GM12878 (cell line): ENCODE measurements around the gene MESP2. TPM values are rescaled to one million over a fixed set of nuclear protein-coding genes. Genes with fewer than 3 reads are reported as not detected.

Source experiments
- ATAC-seq: fragments of 200-7000 bp; cut with Tn5 transposase; 3 replicates; pipeline ENCODE4 v1.9.1; 2020; ENCODE audit warnings: mild to moderate bottlenecking, moderate library complexity
- BruUV-seq: library from RNA; stranded (reverse); fragments of 400-500 nt; replicated peaks from 2 replicates; lab custom pipeline; 2021; lab: Mats Ljungman, UMichigan
- CTCF ChIA-PET: fragments of 300-600 bp; sonication (Branson Sonifier 250); formaldehyde crosslinking; extraction: SDS; loops from one replicate; lab custom pipeline; 2021; ENCODE audit warnings: inconsistent platforms; lab: Yijun Ruan, JAX
- POLR2A ChIA-PET: fragments of 350-600 bp; formaldehyde crosslinking; extraction: SDS; loops from one replicate; lab custom pipeline; 2021; ENCODE audit warnings: inconsistent platforms; lab: Charles Lee
- RAD21 ChIA-PET: fragments of 300-600 bp; sonication (Branson Sonifier 250); formaldehyde crosslinking; loops from one replicate; lab custom pipeline; 2023; ENCODE audit warnings: antibody characterized with exemption; ENCODE audit not compliant: unreplicated experiment; lab: Charles Lee
- SMC1A ChIA-PET: fragments of 300-600 bp; sonication (Branson Sonifier 250); formaldehyde crosslinking; loops from one replicate; lab custom pipeline; 2023; ENCODE audit not compliant: unreplicated experiment, uncharacterized antibody; lab: Charles Lee
- DNase-seq: peaks from one replicate; pipeline ENCODE4 v3.0.0-alpha.2; 2011; ENCODE audit warnings: low read depth, low spot score
- FAIRE-seq: peaks from 3 replicates; lab custom pipeline; 2011; peaks lifted over from hg19 to GRCh38; lab: Jason Lieb, UNC
- H2AFZ ChIP-seq: 2 replicates; pipeline ENCODE4 v1.6.0; 2011; ENCODE audit warnings: low read depth, low read length, control low read depth; ENCODE audit not compliant: control insufficient read depth
- H3K27ac ChIP-seq: 2 replicates; pipeline ENCODE4 v1.5.1; 2011; ENCODE audit warnings: control low read depth; ENCODE audit not compliant: control insufficient read depth, insufficient read depth
- H3K27me3 ChIP-seq, 2 experiments: replicated peaks in 1 of 2; 2 replicates each; pipeline versions ENCODE4 v1.6.0 to v1.6.1; 2011; ENCODE audit warnings: low read length in 1 of 2; ENCODE audit not compliant: control insufficient read depth in 2 of 2, insufficient read depth in 2 of 2
- H3K36me3 ChIP-seq, 2 experiments: 2 replicates each; pipeline ENCODE4 v1.5.1; 2011; ENCODE audit warnings: low read length in 1 of 2; ENCODE audit not compliant: control insufficient read depth in 2 of 2, insufficient read depth in 2 of 2
- H3K4me1 ChIP-seq: 2 replicates; pipeline ENCODE4 v1.6.1; 2011; ENCODE audit warnings: mild to moderate bottlenecking, low read length, moderate library complexity, mixed read lengths; ENCODE audit not compliant: control insufficient read depth, insufficient read depth
- H3K4me2 ChIP-seq: 2 replicates; pipeline ENCODE4 v1.6.0; 2011; ENCODE audit warnings: control low read depth; ENCODE audit not compliant: control insufficient read depth, insufficient read depth
- H3K4me3 ChIP-seq: fragments of 200-600 bp; sonication (generic); 2 replicates; pipeline ENCODE4 v1.5.1; 2016
- H3K79me2 ChIP-seq: 2 replicates; pipeline ENCODE4 v1.6.0; 2011; ENCODE audit warnings: low read length; ENCODE audit not compliant: control insufficient read depth, insufficient read depth
- H3K9ac ChIP-seq: 2 replicates; pipeline ENCODE4 v1.8.0; 2011; ENCODE audit warnings: low read length, control low read depth, mixed read lengths; ENCODE audit not compliant: control insufficient read depth, insufficient read depth
- H3K9me3 ChIP-seq: replicated peaks from 3 replicates; pipeline ENCODE4 v1.5.1; 2011; ENCODE audit warnings: mild to moderate bottlenecking, low read length; ENCODE audit not compliant: control insufficient read depth, insufficient read depth
- H4K20me1 ChIP-seq: 2 replicates; pipeline ENCODE4 v1.6.0; 2011; ENCODE audit not compliant: control insufficient read depth, insufficient read depth
- ATF2 ChIP-seq: IDR thresholded peaks from 2 replicates; pipeline ENCODE4 v1.6.1; 2012; ENCODE audit warnings: low read length, inconsistent platforms
- HDAC6 ChIP-seq: fragments of 200-600 bp; sonication (generic); IDR thresholded peaks from one replicate; pipeline ENCODE4 v1.8.0; 2017; ENCODE audit warnings: antibody characterized with exemption; ENCODE audit not compliant: unreplicated experiment
- MLLT1 ChIP-seq: fragments of 450-650 bp; IDR thresholded peaks from 2 replicates; pipeline ENCODE4 v1.6.1; 2016; ENCODE audit warnings: mild to moderate bottlenecking
- MTA2 ChIP-seq: fragments of 450-650 bp; IDR thresholded peaks from 2 replicates; pipeline ENCODE4 v1.6.1; 2016; ENCODE audit warnings: low read depth, mild to moderate bottlenecking, moderate library complexity
- MYB ChIP-seq: fragments of 150-350 bp; IDR thresholded peaks from 2 replicates; pipeline ENCODE4 v1.6.1; 2014; ENCODE audit warnings: mild to moderate bottlenecking, low read depth, low read length, borderline replicate concordance
- RAD21 ChIP-seq: IDR thresholded peaks from 2 replicates; pipeline ENCODE4 v1.6.1; 2011; ENCODE audit warnings: mild to moderate bottlenecking, low read depth, low read length, moderate library complexity; ENCODE audit not compliant: insufficient read depth
- WGBS: methylation state at CpG from one replicate; pipeline ENCODE4 v1.1.6; 2016; ENCODE audit warnings: low lambda C conversion rate; ENCODE audit not compliant: insufficient replicate concordance, insufficient coverage; ENCODE audit errors: missing lambda C conversion rate; 5-methylcytosine and 5-hydroxymethylcytosine counted together
- in situ Hi-C: fragments of 300-500 bp; cut with MboI; formaldehyde crosslinking; loops from 9 replicates; pipeline ENCODE4 v1.14.3; 2018; ENCODE audit warnings: mixed read lengths
- intact Hi-C: fragments of 100-400 bp; cut with micrococcal nuclease; formaldehyde crosslinking; loops from one replicate; pipeline ENCODE4 v1.14.2; 2022; ENCODE audit not compliant: unreplicated experiment
- polyA plus RNA-seq, 11 experiments: library from polyadenylated mRNA; depleted of rRNA in 4 of 11; unstranded in 6 of 11; stranded (reverse) in 5 of 11; fragments of >200 nt; fragmentation: Nextera tagmentation in 4 of 11; fragmentation: Illumina TruSeq in 1 of 11; extraction: Ambion mirVana in 4 of 11; extraction: Trizol in 1 of 11; gene quantifications; 1 replicate in 1 of 11; 2 replicates in 10 of 11; pipeline versions ENCODE4 v1.2.1 to v1.2.3, GENCODE V29; 2011 to 2016; ENCODE audit warnings: inconsistent platforms in 2 of 11, missing spikeins in 2 of 11, low read depth in 1 of 11
- total RNA-seq, 4 experiments: library from RNA; depleted of rRNA in 3 of 4; stranded (reverse); fragments of >200 nt in 3 of 4; fragmentation: Illumina TruSeq in 1 of 4; extraction: Trizol in 1 of 4; gene quantifications; 2 replicates each; pipeline versions ENCODE4 v1.2.1 to v1.2.3, GENCODE V29; 2013 to 2021

The MESP2 gene
- total and polyA plus RNA-seq, 10 of the 15 experiments (the other 5 are each of a cell fraction or from before 2014, with no cell fraction given) = 0.04 TPM; not detected in 9

- ChIA-PET CTCF (interaction anchor here (2.8 kb wide), 1 partner anchor 48 kb away, joined by 9 read pairs; no protein-coding TSS in a partner anchor), SMC1A (no interaction called here), POLR2A (no interaction called here), RAD21 (interaction anchor here (1.3 kb wide), 1 partner anchor 48 kb away, joined by 4 read pairs; no protein-coding TSS in a partner anchor)
- in situ Hi-C loops (no loop called here), intact Hi-C loops (loop anchor here (10.0 kb wide), 1 partner anchor 72 kb away; the partner anchor contains the start of gene MESP1)
- no peaks in the 10 kb centered on the region; a peak in 1 of 4 replicates for H3K36me3 ChIP-seq
- H3K9me3 ChIP-seq = no peaks in the 10 kb centered on the region
- 89% methylated on average over 13 of the region's 13 CpGs for WGBS
- no peaks in the 10 kb centered on the region for H4K20me1 ChIP-seq
- TF ChIP-seq MTA2 (no peak), MYB (no peak), RAD21 (no peak), MLLT1 (no peak), ATF2 (no peak), HDAC6 (no peak)
- no peak overlapping the region for H3K27ac ChIP-seq
- FAIRE-seq (no peak), ATAC-seq (no peak), DNase-seq (no peak)
- no peak overlapping the region for H3K9ac ChIP-seq
- H2AFZ ChIP-seq = no peak overlapping the region
- no peak overlapping the region for H3K4me3 ChIP-seq
- BruUV-seq = no TSS peak
- H3K4me2 ChIP-seq = no peak overlapping the region
- H3K79me2 ChIP-seq = no peaks in the 10 kb centered on the region
- no peaks in the 10 kb centered on the region for H3K27me3 ChIP-seq
- peaks cover 6% of the 10 kb centered on the region for H3K4me1 ChIP-seq
Observed at GRCh38 chr15:89826671-89827655, 50.8 kb downstream of the MESP2 start.
